ENCODE data around the gene CD40. TPM values are rescaled to one million over a fixed set of nuclear protein-coding genes. Genes with fewer than 3 reads are reported as not detected.

Gene CD40
- polyA plus RNA-seq, 3 donors, result 14.4 to 26.1 (median 18.8) TPM

- Histone ChIP-seq H2AFZ (ENCODE audit: insufficient read depth, low read depth, low read length, poor library complexity, severe bottlenecking) (no peak overlapping the region), H3K9ac (ENCODE audit: insufficient read depth, low read length, poor library complexity, severe bottlenecking) (no peak overlapping the region), H3K27ac (ENCODE audit: low read depth in 1 of 2, low read length in 2 of 2) (no peak overlapping the region), H3K4me3 (replicated peaks in 1 of 3; ENCODE audit: low read depth in 2 of 3, low read length in 3 of 3) (peak overlapping the region in 2 of 3 experiments; percentile 60 to 92), H3K9me3 (replicated peaks in 1 of 2; ENCODE audit: control insufficient read depth in 1 of 2, insufficient read depth in 1 of 2, low read length in 2 of 2) (no peaks in the 10 kb centered on the region), H3K4me2 (replicated peaks; ENCODE audit: extremely low read depth, low read length, poor library complexity, severe bottlenecking) (peak overlapping the region; percentile 95), H4K20me1 (ENCODE audit: insufficient read depth, low read length) (peaks cover 31% of the 10 kb centered on the region), H3K27me3 (ENCODE audit: control insufficient read depth in 2 of 2, insufficient read depth in 2 of 2, low read length in 2 of 2) (peaks cover 2 to 14% of the 10 kb centered on the region in 2 donors), H3K4me1 (ENCODE audit: control insufficient read depth in 1 of 2, insufficient read depth in 2 of 2, low read length in 2 of 2) (peaks cover 33 to 47% of the 10 kb centered on the region in 2 donors), H3K36me3 (replicated peaks in 1 of 2; ENCODE audit: control insufficient read depth in 1 of 2, insufficient read depth in 2 of 2, low read length in 2 of 2) (peaks cover 0 to 25% of the 10 kb centered on the region in 2 donors), H3K79me2 (ENCODE audit: insufficient read depth, low read length) (no peaks in the 10 kb centered on the region)
- peaks cover 13 to 23% (median 21%) of the 10 kb centered on the region in 3 donors for H3K27me3 Mint-ChIP-seq (ENCODE audit: low read depth in 3 of 3)
- TF ChIP-seq CTCF (IDR thresholded peaks at IDR 0.05), result no peak
- H3K4me1 Mint-ChIP-seq, result peaks cover 48% of the 10 kb centered on the region
- H3K9me3 Mint-ChIP-seq, result peaks cover 0 to 3% (median 0%) of the 10 kb centered on the region in 7 donors
- intact Hi-C loops (cut with micrococcal nuclease), result loop anchor here in 1 of 2 donors (10.0 kb wide), 1 partner anchor 325 kb away; the partner anchor contains the start of genes DNTTIP1 and WFDC3
- H3K27ac Mint-ChIP-seq, result peak overlapping the region in 2 of 7 donors; percentile 45 to 73
- H3K4me3 Mint-ChIP-seq, result peak overlapping the region; percentile 96 to 99
- 87% methylated on average over 2 of the region's 2 CpGs for WGBS (ENCODE audit: insufficient coverage)
- peaks cover 22 to 31% of the 10 kb centered on the region in 2 donors for H3K36me3 Mint-ChIP-seq
- no peak for DNase-seq
Observed at GRCh38 chr20:46119547-46119946, 1.4 kb downstream of the CD40 start.

- DNase-seq, result no peak
- Mint-ChIP-seq H3K4me1 (peaks cover 48% of the 10 kb centered on the region), H3K27ac (no peak overlapping the region), H3K36me3 (peaks cover 23 to 34% of the 10 kb centered on the region in 2 donors), H3K27me3 (ENCODE audit: low read depth in 3 of 3) (peaks cover 10 to 21% (median 19%) of the 10 kb centered on the region in 3 donors), H3K4me3 (no peak overlapping the region), H3K9me3 (peaks cover 0 to 3% (median 0%) of the 10 kb centered on the region in 7 donors)
- no peak overlapping the region for H3K27ac ChIP-seq (ENCODE audit: low read depth in 1 of 2, low read length in 2 of 2)
- H3K4me2 ChIP-seq (replicated peaks; ENCODE audit: extremely low read depth, low read length, poor library complexity, severe bottlenecking), result no peak overlapping the region
- H3K79me2 ChIP-seq (ENCODE audit: insufficient read depth, low read length), result no peaks in the 10 kb centered on the region
- no peak for TF ChIP-seq CTCF (IDR thresholded peaks at IDR 0.05)
- H3K27me3 ChIP-seq (ENCODE audit: control insufficient read depth in 2 of 2, insufficient read depth in 2 of 2, low read length in 2 of 2), result peaks cover 2 to 12% of the 10 kb centered on the region in 2 donors
- no peak overlapping the region for H2AFZ ChIP-seq (ENCODE audit: insufficient read depth, low read depth, low read length, poor library complexity, severe bottlenecking)
- intact Hi-C loops (cut with micrococcal nuclease), result no loop called here
- peaks cover 31% of the 10 kb centered on the region for H4K20me1 ChIP-seq (ENCODE audit: insufficient read depth, low read length)
- H3K9ac ChIP-seq (ENCODE audit: insufficient read depth, low read length, poor library complexity, severe bottlenecking), result no peak overlapping the region
- H3K4me1 ChIP-seq (ENCODE audit: control insufficient read depth in 1 of 2, insufficient read depth in 2 of 2, low read length in 2 of 2), result peaks cover 33 to 47% of the 10 kb centered on the region in 2 donors
- peaks cover 0 to 25% of the 10 kb centered on the region in 2 donors for H3K36me3 ChIP-seq (replicated peaks in 1 of 2; ENCODE audit: control insufficient read depth in 1 of 2, insufficient read depth in 2 of 2, low read length in 2 of 2)
- H3K9me3 ChIP-seq (replicated peaks in 1 of 2; ENCODE audit: control insufficient read depth in 1 of 2, insufficient read depth in 1 of 2, low read length in 2 of 2), result no peaks in the 10 kb centered on the region
- no peak overlapping the region for H3K4me3 ChIP-seq (replicated peaks in 1 of 3; ENCODE audit: low read depth in 2 of 3, low read length in 3 of 3)
- 100% methylated on average over 1 of the region's 2 CpGs for WGBS (ENCODE audit: insufficient coverage)
Observed at GRCh38 chr20:46120136-46120535, 2.0 kb downstream of the CD40 start.

Measured in CD14-positive monocyte (primary cell).